CD4-positive, alpha-beta T cell treated with Interleukin-15 for 1 hour (primary cell): ENCODE results near the gene BSND.
"Not testable (repeated sequence)": the region's sequence is repeated elsewhere in the genome, so short reads cannot be mapped to it uniquely, and the experiment has no call there.

Source experiments
- DNase-seq: peaks from one replicate; pipeline ENCODE4 v3.0.0-alpha.2; 2020

Gene BSND

GRCh38 chr1:55024163-55024562 lies 25.4 kb downstream of the BSND start:
- DNase-seq, result not testable (repeated sequence)

- not testable (repeated sequence) for DNase-seq
Observed at GRCh38 chr1:55026682-55027081, 27.9 kb downstream of the BSND start.

GRCh38 chr1:55031098-55031497 lies 32.4 kb downstream of the BSND start:
- DNase-seq, result not testable (repeated sequence)

GRCh38 chr1:55033265-55033614 lies 34.5 kb downstream of the BSND start:
- DNase-seq, result no peak

GRCh38 chr1:55034476-55035133 lies 35.9 kb downstream of the BSND start:
- no peak for DNase-seq

- DNase-seq, result no peak
Observed at GRCh38 chr1:55035904-55036303, 37.2 kb downstream of the BSND start.

GRCh38 chr1:55037733-55038551 lies 39.2 kb downstream of the BSND start:
- DNase-seq, result no peak

- DNase-seq, result no peak
Observed at GRCh38 chr1:55038552-55038838, 39.8 kb downstream of the BSND start.

GRCh38 chr1:55038974-55039341 lies 40.2 kb downstream of the BSND start:
- DNase-seq, result no peak

- no peak for DNase-seq
Observed at GRCh38 chr1:55039342-55040082, 40.8 kb downstream of the BSND start, which contains the start of gene PCSK9. Gene PCSK9, plus strand, starts transcription at chr1:55039548. Its CDS starts 290 bp downstream, at chr1:55039838.

- no peak for DNase-seq
Observed at GRCh38 chr1:55040083-55040932, 41.6 kb downstream of the BSND start.

- DNase-seq, result no peak
Observed at GRCh38 chr1:55040933-55041494, 42.3 kb downstream of the BSND start.

GRCh38 chr1:55041613-55042012 lies 42.9 kb downstream of the BSND start:
- no peak for DNase-seq

GRCh38 chr1:55043011-55043410 lies 44.3 kb downstream of the BSND start:
- no peak for DNase-seq

- DNase-seq, result no peak
Observed at GRCh38 chr1:55043726-55044125, 45.0 kb downstream of the BSND start.

- DNase-seq, result no peak
Observed at GRCh38 chr1:55044617-55045397, 46.1 kb downstream of the BSND start.

GRCh38 chr1:55045430-55045829 lies 46.7 kb downstream of the BSND start:
- no peak for DNase-seq

- DNase-seq, result no peak
Observed at GRCh38 chr1:55046871-55047270, 48.1 kb downstream of the BSND start.

GRCh38 chr1:55047611-55048010 lies 48.9 kb downstream of the BSND start:
- no peak for DNase-seq

- DNase-seq, result no peak
Observed at GRCh38 chr1:55048453-55049270, 49.9 kb downstream of the BSND start.
